Measurements from ENCODE around the gene DGKI.

DNA sequence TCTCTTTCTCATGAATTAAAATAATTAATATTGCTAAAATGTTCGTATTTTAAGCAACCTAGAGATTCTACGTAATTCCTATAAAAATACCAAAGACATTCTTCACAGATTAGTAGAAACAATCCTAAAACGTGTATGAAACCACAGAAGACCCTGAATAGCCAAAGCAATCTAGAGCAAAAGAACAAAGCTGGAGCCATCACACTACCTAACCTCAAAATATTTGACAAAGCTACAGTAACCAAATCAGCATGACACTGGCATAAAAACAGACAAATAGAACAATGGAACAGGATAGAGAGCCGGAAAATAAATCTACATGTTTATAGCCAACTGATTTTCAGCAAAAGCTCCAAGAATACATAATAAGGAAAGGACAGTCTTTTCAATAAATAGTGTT is 397.8 kb downstream of the DGKI start:
- TF ChIP-seq, protein P1, sequence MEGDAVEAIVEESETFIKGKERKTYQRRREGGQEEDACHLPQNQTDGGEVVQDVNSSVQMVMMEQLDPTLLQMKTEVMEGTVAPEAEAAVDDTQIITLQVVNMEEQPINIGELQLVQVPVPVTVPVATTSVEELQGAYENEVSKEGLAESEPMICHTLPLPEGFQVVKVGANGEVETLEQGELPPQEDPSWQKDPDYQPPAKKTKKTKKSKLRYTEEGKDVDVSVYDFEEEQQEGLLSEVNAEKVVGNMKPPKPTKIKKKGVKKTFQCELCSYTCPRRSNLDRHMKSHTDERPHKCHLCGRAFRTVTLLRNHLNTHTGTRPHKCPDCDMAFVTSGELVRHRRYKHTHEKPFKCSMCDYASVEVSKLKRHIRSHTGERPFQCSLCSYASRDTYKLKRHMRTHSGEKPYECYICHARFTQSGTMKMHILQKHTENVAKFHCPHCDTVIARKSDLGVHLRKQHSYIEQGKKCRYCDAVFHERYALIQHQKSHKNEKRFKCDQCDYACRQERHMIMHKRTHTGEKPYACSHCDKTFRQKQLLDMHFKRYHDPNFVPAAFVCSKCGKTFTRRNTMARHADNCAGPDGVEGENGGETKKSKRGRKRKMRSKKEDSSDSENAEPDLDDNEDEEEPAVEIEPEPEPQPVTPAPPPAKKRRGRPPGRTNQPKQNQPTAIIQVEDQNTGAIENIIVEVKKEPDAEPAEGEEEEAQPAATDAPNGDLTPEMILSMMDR (IDR thresholded peaks at IDR 0.05; ENCODE audit: low read length), result no peak
- TF ChIP-seq EZH2 (IDR thresholded peaks at IDR 0.05; ENCODE audit: borderline replicate concordance, low read length), result no peak
